RWPE1 (cell line): Measurements from ENCODE around the gene SRRM5.

Source experiments
- CTCF ChIA-PET: fragments of 350-600 bp; sonication (Branson Sonifier 250); formaldehyde crosslinking; extraction: SDS; loops from one replicate; lab custom pipeline; 2021; lab: Yijun Ruan, JAX
- POLR2A ChIA-PET: fragments of 400-600 bp; formaldehyde crosslinking; extraction: SDS; loops from one replicate; lab custom pipeline; 2020; ENCODE audit warnings: antibody characterized with exemption; ENCODE audit not compliant: low non-redundant PET; lab: Yijun Ruan, JAX
- DNase-seq: peaks from one replicate; pipeline ENCODE4 v3.0.0; 2012; ENCODE audit warnings: low spot score
- H3K27ac ChIP-seq: fragments of 450-650 bp; 2 replicates; pipeline ENCODE4 v1.5.1; 2017
- TF ChIP-seq, protein P1 (sequence below): fragments of 450-650 bp; conservative IDR thresholded peaks from 2 replicates; pipeline ENCODE4 v1.5.1; 2017; ENCODE audit warnings: low read depth, mild to moderate bottlenecking

The SRRM5 gene

DNA sequence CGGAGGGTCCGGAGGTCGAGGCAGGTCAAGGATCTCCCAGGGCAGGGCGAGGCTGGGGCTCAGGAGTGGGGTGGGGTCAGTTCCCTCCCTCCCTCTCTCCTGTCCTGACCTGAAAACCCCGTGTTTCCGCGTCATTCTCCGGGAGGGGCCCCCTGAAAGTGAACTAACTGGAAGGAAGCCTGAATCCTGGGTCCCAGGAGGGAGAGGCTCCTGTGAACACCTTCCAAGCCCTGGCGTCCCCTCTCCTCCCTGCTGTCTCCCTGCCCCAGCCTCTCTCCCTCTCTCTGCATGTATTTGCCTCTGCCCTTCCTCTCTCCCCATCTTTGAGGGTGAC lies 28.5 kb downstream of the SRRM5 start:
- no peak for DNase-seq
- TF ChIP-seq, protein P1, sequence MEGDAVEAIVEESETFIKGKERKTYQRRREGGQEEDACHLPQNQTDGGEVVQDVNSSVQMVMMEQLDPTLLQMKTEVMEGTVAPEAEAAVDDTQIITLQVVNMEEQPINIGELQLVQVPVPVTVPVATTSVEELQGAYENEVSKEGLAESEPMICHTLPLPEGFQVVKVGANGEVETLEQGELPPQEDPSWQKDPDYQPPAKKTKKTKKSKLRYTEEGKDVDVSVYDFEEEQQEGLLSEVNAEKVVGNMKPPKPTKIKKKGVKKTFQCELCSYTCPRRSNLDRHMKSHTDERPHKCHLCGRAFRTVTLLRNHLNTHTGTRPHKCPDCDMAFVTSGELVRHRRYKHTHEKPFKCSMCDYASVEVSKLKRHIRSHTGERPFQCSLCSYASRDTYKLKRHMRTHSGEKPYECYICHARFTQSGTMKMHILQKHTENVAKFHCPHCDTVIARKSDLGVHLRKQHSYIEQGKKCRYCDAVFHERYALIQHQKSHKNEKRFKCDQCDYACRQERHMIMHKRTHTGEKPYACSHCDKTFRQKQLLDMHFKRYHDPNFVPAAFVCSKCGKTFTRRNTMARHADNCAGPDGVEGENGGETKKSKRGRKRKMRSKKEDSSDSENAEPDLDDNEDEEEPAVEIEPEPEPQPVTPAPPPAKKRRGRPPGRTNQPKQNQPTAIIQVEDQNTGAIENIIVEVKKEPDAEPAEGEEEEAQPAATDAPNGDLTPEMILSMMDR: no peak
- ChIA-PET POLR2A (no interaction called here), CTCF (no interaction called here)
- H3K27ac ChIP-seq: peak overlapping the region; percentile 53

DNA sequence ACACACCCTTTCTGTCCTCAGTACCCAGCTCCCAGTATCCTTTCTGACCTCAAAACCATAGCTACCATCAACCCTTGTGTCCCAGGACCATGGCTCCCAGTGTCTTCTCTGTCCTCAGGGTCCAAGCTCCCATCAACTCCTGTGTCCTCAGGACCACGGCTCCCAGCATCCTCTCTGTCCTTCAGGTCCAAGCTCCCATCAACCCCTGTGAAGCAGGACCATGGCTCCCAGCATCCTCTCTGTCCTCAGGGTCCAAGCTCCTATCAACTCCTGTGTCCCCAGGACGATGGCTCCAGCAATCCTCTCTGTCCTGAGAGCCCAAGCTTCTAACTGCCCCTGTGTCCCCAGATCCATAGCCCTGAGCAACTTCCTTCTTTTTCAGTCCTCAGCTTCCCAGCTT lies 29.4 kb downstream of the SRRM5 start:
- no peak for DNase-seq
- H3K27ac ChIP-seq: no peak overlapping the region
- TF ChIP-seq, protein P1: no peak
- ChIA-PET CTCF (interaction anchor here (0.9 kb wide), 1 partner anchor 80 kb away, joined by 3 read pairs; no protein-coding TSS in a partner anchor), POLR2A (interaction anchor here (0.6 kb wide), 1 partner anchor 37 kb away, joined by 7 read pairs; no protein-coding TSS in a partner anchor)

DNA sequence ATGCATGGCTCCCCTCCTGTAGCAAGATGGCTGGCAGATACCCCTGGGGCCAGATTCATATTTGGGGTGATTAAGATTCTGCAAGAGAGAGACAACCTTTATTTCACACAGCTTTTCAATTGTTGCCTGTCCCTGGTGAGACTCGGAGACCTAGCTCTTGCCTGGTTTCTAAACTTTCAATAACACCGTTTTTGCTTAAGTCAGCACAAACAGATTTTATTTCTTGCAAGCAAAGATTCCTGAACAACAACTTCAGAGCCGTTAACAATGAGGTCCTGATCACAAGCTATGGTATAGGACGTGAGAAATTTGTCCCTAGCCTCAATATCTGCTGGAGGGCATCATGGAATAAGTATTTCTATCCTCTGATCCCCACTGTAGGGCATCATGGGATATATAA lies 30.6 kb downstream of the SRRM5 start:
- ChIA-PET POLR2A (no interaction called here), CTCF (no interaction called here)
- TF ChIP-seq, protein P1: no peak
- no peak for DNase-seq
- no peak overlapping the region for H3K27ac ChIP-seq

DNA sequence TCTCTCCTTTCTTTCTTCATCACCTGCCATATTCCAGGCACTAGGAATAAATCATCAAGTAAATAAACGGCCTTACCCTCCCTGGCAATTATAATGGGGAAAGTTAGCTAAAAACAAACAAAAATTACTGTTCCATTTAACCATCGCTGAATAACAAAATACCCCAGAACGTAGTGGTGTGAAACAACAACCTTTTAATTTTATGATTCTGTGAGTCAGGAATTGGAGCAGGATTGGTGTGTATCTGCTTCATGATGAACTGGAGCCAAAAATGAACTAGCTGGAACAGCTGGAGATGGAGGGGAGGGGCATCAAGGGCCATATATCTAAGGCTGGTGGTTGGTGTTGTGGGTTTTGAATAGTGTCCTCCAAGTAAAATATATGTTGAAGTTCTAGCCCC lies 31.4 kb downstream of the SRRM5 start:
- CTCF ChIA-PET: interaction anchor here (0.5 kb wide), 1 partner anchor 11 kb away, joined by 3 read pairs; no protein-coding TSS in a partner anchor
- POLR2A ChIA-PET: no interaction called here
- no peak for DNase-seq
- H3K27ac ChIP-seq: no peak overlapping the region
- TF ChIP-seq, protein P1: no peak

DNA sequence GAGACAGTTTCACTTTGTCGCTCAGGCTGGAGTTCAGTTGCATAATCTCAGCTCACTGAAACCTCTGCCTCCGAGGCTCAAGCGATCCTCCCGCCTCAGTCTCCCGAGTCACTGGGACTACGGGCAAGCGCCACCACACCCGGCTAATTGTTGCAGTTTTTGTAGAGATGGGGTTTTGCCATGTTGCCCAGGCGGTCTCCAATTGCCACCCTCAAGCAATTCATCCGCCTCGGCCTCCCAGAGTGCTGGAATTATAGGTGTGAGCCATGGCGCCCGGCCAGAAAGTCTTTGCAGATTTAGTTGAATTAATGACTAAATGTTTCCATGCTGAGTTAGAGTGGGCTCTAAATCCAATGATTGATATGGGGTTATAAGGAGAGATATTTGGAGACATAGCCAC lies 32.3 kb downstream of the SRRM5 start:
- TF ChIP-seq, protein P1: no peak
- POLR2A ChIA-PET: no interaction called here
- CTCF ChIA-PET: no interaction called here
- no peak for DNase-seq
- no peak overlapping the region for H3K27ac ChIP-seq

DNA sequence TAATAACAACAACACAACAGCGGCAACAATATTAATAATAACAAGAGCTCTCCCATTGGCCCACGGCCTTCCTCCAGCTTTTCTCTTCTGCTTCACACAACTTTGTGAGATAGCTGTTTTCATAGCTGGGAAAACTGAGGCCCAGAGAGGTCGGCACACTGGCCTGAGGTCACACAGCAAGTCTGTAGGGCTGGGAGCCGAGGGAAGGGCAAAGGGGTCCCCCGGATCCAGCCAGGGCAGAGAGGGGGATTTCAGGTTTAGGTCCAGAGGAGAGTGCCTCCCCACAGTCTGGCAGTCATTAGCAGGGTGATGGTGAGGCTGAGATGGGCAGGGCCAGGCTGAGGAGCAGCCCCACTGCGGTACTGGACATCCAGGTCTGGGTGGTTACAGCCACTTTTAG lies 36.7 kb downstream of the SRRM5 start:
- no peak overlapping the region for H3K27ac ChIP-seq
- no peak for DNase-seq
- TF ChIP-seq, protein P1: no peak
- ChIA-PET CTCF (interaction anchor here (1.3 kb wide), 1 partner anchor 54 kb away, joined by 6 read pairs; no protein-coding TSS in a partner anchor), POLR2A (no interaction called here)
